Neural cell (in vitro differentiated cells): ENCODE results near the gene ZBTB7C. TPM values are rescaled to one million over a fixed set of nuclear protein-coding genes. Genes with fewer than 3 reads are reported as not detected.

ENCODE experiments used
- H2AFZ ChIP-seq: fragments of 200-600, 300-800 bp; sonication (generic), shearing (Covaris generic); 2 replicates; pipeline ENCODE4 v1.6.0; 2014; ENCODE audit warnings: low read depth, mild to moderate bottlenecking, antibody characterized with exemption, low read length, moderate library complexity
- H3F3A ChIP-seq: fragments of 200-600 bp; shearing (Covaris generic); 2 replicates; pipeline ENCODE4 v1.6.1; 2016; ENCODE audit warnings: mild to moderate bottlenecking, moderate library complexity, mixed read lengths, antibody characterized with exemption, low read length; ENCODE audit not compliant: insufficient read depth, poor library complexity, severe bottlenecking
- H3K27ac ChIP-seq: fragments of 200-600, 300-800 bp; sonication (generic), shearing (Covaris generic); 2 replicates; pipeline ENCODE4 v1.5.1; 2014; ENCODE audit warnings: mild to moderate bottlenecking, low read length, moderate library complexity
- H3K27me3 ChIP-seq: fragments of 300-800, 200-600 bp; sonication (generic), shearing (Covaris generic); 2 replicates; pipeline ENCODE4 v1.6.0; 2014; ENCODE audit warnings: mild to moderate bottlenecking, low read depth, low read length, moderate library complexity; ENCODE audit not compliant: insufficient read depth
- H3K36me3 ChIP-seq: fragments of 300-800, 200-600 bp; sonication (generic), shearing (Covaris generic); 2 replicates; pipeline ENCODE4 v1.5.1; 2014; ENCODE audit warnings: mild to moderate bottlenecking, antibody characterized with exemption, low read length, moderate library complexity; ENCODE audit not compliant: insufficient read depth
- H3K4me2 ChIP-seq: fragments of 300-800, 200-600 bp; sonication (generic), shearing (Covaris generic); 2 replicates; pipeline ENCODE4 v1.6.0; 2014; ENCODE audit warnings: mild to moderate bottlenecking, low read length
- H3K4me3 ChIP-seq: fragments of 300-800, 200-600 bp; sonication (generic), shearing (Covaris generic); 2 replicates; pipeline ENCODE4 v1.5.1; 2014; ENCODE audit warnings: mild to moderate bottlenecking, low read length, moderate library complexity
- H3K79me2 ChIP-seq: fragments of 200-600 bp; shearing (Covaris generic); replicated peaks from 2 replicates; pipeline ENCODE4 v1.6.0; 2014; ENCODE audit warnings: mild to moderate bottlenecking, low read length, moderate library complexity; ENCODE audit not compliant: insufficient read depth
- H3K9ac ChIP-seq: fragments of 300-800, 200-600 bp; sonication (generic), shearing (Covaris generic); 2 replicates; pipeline ENCODE4 v1.6.1; 2016; ENCODE audit warnings: mild to moderate bottlenecking, low read length, mixed read lengths
- H3K9me2 ChIP-seq: fragments of 200-600 bp; shearing (Covaris generic); 2 replicates; pipeline ENCODE4 v1.6.1; 2016; ENCODE audit warnings: mild to moderate bottlenecking, low read length, mixed read lengths; ENCODE audit not compliant: insufficient read depth
- H3K9me3 ChIP-seq: fragments of 200-600, 300-800 bp; sonication (generic), shearing (Covaris generic); 2 replicates; pipeline ENCODE4 v1.6.1; 2016; ENCODE audit warnings: mild to moderate bottlenecking, mixed run types, low read length, moderate library complexity, mixed read lengths
- H4K20me1 ChIP-seq: fragments of 200-600 bp; shearing (Covaris generic); 2 replicates; pipeline ENCODE4 v1.6.1; 2016; ENCODE audit warnings: mild to moderate bottlenecking, mixed run types; ENCODE audit not compliant: insufficient read depth
- EP300 ChIP-seq: fragments of 450-650 bp; conservative IDR thresholded peaks from 2 replicates; pipeline ENCODE4 v1.6.1; 2014; ENCODE audit warnings: antibody characterized with exemption, mild to moderate bottlenecking, moderate library complexity; ENCODE audit not compliant: poor library complexity, severe bottlenecking
- EZH2 ChIP-seq: fragments of 200-600, 300-800 bp; shearing (Covaris generic), sonication (generic); IDR thresholded peaks from 2 replicates; pipeline ENCODE4 v1.6.1; 2014; ENCODE audit warnings: antibody characterized with exemption, low read length, borderline replicate concordance, mild to moderate bottlenecking; ENCODE audit not compliant: insufficient read depth, poor library complexity, severe bottlenecking
- MXI1 ChIP-seq: fragments of 450-650 bp; conservative IDR thresholded peaks from 2 replicates; pipeline ENCODE4 v1.6.1; 2014; ENCODE audit warnings: antibody characterized with exemption, mild to moderate bottlenecking; ENCODE audit not compliant: poor library complexity, severe bottlenecking
- POLR2AphosphoS5 ChIP-seq: IDR thresholded peaks from 2 replicates; pipeline ENCODE4 v1.6.1; 2012
- RAD21 ChIP-seq: fragments of 450-650 bp; conservative IDR thresholded peaks from 2 replicates; pipeline ENCODE4 v1.6.1; 2014; ENCODE audit warnings: antibody characterized with exemption, mild to moderate bottlenecking, moderate library complexity
- SMC3 ChIP-seq: fragments of 450-650 bp; conservative IDR thresholded peaks from 2 replicates; pipeline ENCODE4 v1.6.1; 2014; ENCODE audit warnings: antibody characterized with exemption, mild to moderate bottlenecking, moderate library complexity; ENCODE audit not compliant: poor library complexity
- TAF1 ChIP-seq: IDR thresholded peaks from 2 replicates; pipeline ENCODE4 v1.6.1; 2012; ENCODE audit warnings: low read depth
- polyA plus RNA-seq: library from polyadenylated mRNA; depleted of rRNA; stranded (reverse); fragments of >200 nt; gene quantifications from 2 replicates; pipeline ENCODE4 v1.2.3, GENCODE V29; 2014
- TF ChIP-seq, protein P1 (sequence below): fragments of 450-650 bp; IDR thresholded peaks from 2 replicates; pipeline ENCODE4 v1.5.1; 2014; ENCODE audit warnings: antibody characterized with exemption, mild to moderate bottlenecking, moderate library complexity; ENCODE audit not compliant: poor library complexity, severe bottlenecking
- TF ChIP-seq, protein P2 (sequence below): IDR thresholded peaks from 2 replicates; pipeline ENCODE4 v1.6.1; 2012; ENCODE audit warnings: borderline replicate concordance

The ZBTB7C gene
- polyA plus RNA-seq, 1 donor from 2014 or later, result 2.4 TPM

DNA sequence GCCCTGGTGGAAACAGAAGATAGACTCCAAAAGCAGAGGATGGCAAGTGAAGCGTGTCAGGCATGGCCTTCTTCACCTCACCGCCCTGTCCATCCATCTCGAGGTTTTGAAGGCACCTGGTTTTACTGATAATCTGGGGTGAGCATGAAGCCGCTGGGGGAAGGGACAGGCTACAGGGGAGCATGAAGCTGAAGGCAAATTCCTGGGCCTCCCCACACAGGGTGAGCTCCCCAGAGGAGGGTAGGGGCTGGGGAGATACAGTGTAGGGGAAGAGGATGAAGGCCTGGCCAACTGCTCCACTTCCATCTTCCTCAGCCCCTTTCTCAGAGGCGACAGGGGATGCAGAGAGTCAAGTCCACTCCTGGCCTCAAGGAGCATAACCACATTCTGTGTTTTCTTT is 250.5 kb downstream of the ZBTB7C start (continued):
- TF ChIP-seq EP300, result no peak

DNA sequence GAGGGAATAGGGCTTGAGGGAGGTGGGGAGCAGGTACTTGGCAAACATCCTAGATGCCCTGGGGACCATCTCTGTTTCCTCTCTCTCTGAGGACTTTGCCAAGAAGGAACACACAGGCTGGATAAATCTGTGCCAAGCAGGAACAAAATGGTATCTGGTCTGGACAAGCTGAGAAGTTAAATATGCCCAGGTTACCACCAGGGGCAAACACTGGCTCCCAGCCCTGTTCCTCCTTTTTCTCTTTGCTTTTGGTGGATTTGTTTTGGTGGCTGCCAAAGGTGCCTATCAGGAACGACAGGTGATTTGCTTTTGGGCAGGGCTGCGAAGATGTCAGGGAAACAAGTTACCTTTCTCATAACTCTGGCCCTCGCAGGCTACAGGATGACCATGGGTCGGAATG is 251.2 kb downstream of the ZBTB7C start:
- Histone ChIP-seq H3K9me3 (no peaks in the 10 kb centered on the region), H3K4me3 (no peak overlapping the region), H3K79me2 (no peaks in the 10 kb centered on the region), H3K36me3 (no peaks in the 10 kb centered on the region), H2AFZ (no peak overlapping the region), H3K4me2 (no peak overlapping the region), H3K9ac (no peak overlapping the region), H3K9me2 (no peaks in the 10 kb centered on the region), H3F3A (no peaks in the 10 kb centered on the region), H4K20me1 (no peaks in the 10 kb centered on the region), H3K27ac (no peak overlapping the region), H3K27me3 (no peaks in the 10 kb centered on the region)
- TF ChIP-seq RAD21, result no peak
- no peak for TF ChIP-seq EP300
- TF ChIP-seq, protein P1, sequence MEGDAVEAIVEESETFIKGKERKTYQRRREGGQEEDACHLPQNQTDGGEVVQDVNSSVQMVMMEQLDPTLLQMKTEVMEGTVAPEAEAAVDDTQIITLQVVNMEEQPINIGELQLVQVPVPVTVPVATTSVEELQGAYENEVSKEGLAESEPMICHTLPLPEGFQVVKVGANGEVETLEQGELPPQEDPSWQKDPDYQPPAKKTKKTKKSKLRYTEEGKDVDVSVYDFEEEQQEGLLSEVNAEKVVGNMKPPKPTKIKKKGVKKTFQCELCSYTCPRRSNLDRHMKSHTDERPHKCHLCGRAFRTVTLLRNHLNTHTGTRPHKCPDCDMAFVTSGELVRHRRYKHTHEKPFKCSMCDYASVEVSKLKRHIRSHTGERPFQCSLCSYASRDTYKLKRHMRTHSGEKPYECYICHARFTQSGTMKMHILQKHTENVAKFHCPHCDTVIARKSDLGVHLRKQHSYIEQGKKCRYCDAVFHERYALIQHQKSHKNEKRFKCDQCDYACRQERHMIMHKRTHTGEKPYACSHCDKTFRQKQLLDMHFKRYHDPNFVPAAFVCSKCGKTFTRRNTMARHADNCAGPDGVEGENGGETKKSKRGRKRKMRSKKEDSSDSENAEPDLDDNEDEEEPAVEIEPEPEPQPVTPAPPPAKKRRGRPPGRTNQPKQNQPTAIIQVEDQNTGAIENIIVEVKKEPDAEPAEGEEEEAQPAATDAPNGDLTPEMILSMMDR, result no peak
- TF ChIP-seq POLR2AphosphoS5, result no peak
- TF ChIP-seq, protein P2, sequence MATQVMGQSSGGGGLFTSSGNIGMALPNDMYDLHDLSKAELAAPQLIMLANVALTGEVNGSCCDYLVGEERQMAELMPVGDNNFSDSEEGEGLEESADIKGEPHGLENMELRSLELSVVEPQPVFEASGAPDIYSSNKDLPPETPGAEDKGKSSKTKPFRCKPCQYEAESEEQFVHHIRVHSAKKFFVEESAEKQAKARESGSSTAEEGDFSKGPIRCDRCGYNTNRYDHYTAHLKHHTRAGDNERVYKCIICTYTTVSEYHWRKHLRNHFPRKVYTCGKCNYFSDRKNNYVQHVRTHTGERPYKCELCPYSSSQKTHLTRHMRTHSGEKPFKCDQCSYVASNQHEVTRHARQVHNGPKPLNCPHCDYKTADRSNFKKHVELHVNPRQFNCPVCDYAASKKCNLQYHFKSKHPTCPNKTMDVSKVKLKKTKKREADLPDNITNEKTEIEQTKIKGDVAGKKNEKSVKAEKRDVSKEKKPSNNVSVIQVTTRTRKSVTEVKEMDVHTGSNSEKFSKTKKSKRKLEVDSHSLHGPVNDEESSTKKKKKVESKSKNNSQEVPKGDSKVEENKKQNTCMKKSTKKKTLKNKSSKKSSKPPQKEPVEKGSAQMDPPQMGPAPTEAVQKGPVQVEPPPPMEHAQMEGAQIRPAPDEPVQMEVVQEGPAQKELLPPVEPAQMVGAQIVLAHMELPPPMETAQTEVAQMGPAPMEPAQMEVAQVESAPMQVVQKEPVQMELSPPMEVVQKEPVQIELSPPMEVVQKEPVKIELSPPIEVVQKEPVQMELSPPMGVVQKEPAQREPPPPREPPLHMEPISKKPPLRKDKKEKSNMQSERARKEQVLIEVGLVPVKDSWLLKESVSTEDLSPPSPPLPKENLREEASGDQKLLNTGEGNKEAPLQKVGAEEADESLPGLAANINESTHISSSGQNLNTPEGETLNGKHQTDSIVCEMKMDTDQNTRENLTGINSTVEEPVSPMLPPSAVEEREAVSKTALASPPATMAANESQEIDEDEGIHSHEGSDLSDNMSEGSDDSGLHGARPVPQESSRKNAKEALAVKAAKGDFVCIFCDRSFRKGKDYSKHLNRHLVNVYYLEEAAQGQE, result no peak
- no peak for TF ChIP-seq EZH2
- no peak for TF ChIP-seq SMC3
- no peak for TF ChIP-seq MXI1
- TF ChIP-seq TAF1, result no peak

DNA sequence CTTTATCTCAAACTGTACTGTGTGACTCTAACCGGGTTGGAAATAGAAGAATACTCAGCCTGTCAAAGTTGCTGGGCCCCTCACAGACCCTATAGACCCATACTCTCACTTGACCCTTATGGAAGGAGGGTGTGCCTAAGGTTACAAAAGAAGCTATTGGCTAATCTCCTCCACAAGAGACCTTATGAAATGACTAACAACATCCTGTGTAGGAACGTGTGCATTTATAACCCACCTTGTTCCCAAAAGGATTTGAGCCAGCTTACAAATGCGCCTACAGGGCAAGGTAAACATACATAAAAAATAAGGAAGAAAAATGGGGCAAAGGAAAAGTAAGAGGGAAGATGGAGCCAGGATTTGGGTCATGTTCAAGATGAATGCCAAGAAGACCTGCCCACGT is 253.3 kb downstream of the ZBTB7C start:
- Histone ChIP-seq H3K4me2 (no peak overlapping the region), H3K36me3 (no peaks in the 10 kb centered on the region), H3K27me3 (no peaks in the 10 kb centered on the region), H3K27ac (no peak overlapping the region), H2AFZ (no peak overlapping the region), H3K9me3 (no peaks in the 10 kb centered on the region), H4K20me1 (no peaks in the 10 kb centered on the region), H3F3A (no peaks in the 10 kb centered on the region), H3K79me2 (no peaks in the 10 kb centered on the region), H3K9ac (no peak overlapping the region), H3K4me3 (no peak overlapping the region), H3K9me2 (no peaks in the 10 kb centered on the region)
- TF ChIP-seq POLR2AphosphoS5 (no peak), EZH2 (no peak), EP300 (no peak), RAD21 (no peak), SMC3 (no peak), TAF1 (no peak), MXI1 (no peak)
- TF ChIP-seq, protein P2, result no peak
- TF ChIP-seq, protein P1, result no peak
